ENCODE results near the gene B3GNT3. TPM values are rescaled to one million over a fixed set of nuclear protein-coding genes. Genes with fewer than 3 reads are reported as not detected.
A peak's percentile ranks its signal among the peaks of the same experiment; 100 is the strongest.

The B3GNT3 gene
- total and polyA plus RNA-seq, 2 of the 13 experiments (the other 11 are each of a cell fraction or from before 2014, with no cell fraction given) = 0.86 to 4.0 TPM

GRCh38 chr19:17847538-17848366 lies 52.8 kb downstream of the B3GNT3 start, which contains the start of gene JAK3 (continued):
- TF ChIP-seq, protein P1, sequence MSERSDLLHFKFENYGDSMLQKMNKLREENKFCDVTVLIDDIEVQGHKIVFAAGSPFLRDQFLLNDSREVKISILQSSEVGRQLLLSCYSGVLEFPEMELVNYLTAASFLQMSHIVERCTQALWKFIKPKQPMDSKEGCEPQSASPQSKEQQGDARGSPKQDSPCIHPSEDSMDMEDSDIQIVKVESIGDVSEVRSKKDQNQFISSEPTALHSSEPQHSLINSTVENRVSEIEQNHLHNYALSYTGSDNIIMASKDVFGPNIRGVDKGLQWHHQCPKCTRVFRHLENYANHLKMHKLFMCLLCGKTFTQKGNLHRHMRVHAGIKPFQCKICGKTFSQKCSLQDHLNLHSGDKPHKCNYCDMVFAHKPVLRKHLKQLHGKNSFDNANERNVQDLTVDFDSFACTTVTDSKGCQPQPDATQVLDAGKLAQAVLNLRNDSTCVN (CRISPR knock-in tag; IDR thresholded peaks at IDR 0.05; ENCODE audit: borderline replicate concordance) = no peak
- TF ChIP-seq TGIF2 (CRISPR knock-in tag; IDR thresholded peaks at IDR 0.05) (no peak), KDM4B (CRISPR knock-in tag; IDR thresholded peaks at IDR 0.05) (no peak), NCOR1 (IDR thresholded peaks at IDR 0.05; ENCODE audit: borderline replicate concordance, low read length) (no peak), PRDM10 (CRISPR knock-in tag; IDR thresholded peaks at IDR 0.05; ENCODE audit: low read depth) (no peak), BRD4 (CRISPR knock-in tag; IDR thresholded peaks at IDR 0.05) (no peak), ZBTB1 (CRISPR knock-in tag; IDR thresholded peaks at IDR 0.05; ENCODE audit: borderline replicate concordance) (no peak), NFE2L2 (IDR thresholded peaks at IDR 0.05; ENCODE audit: low read length) (no peak), PLRG1 (conservative IDR thresholded peaks at IDR 0.05) (no peak), AHDC1 (CRISPR knock-in tag; IDR thresholded peaks at IDR 0.05; ENCODE audit: borderline replicate concordance) (no peak), ZNF3 (CRISPR knock-in tag; IDR thresholded peaks at IDR 0.05) (no peak), ZSCAN21 (CRISPR knock-in tag; IDR thresholded peaks at IDR 0.05; ENCODE audit: borderline replicate concordance) (0 out of 2 replicates have a peak, but pooled peaks have one; percentile 35), ZNF580 (CRISPR knock-in tag; IDR thresholded peaks at IDR 0.05; ENCODE audit: borderline replicate concordance, low read depth) (no peak), ZNF317 (CRISPR knock-in tag; IDR thresholded peaks at IDR 0.05) (no peak), TAF15 (IDR thresholded peaks at IDR 0.05; ENCODE audit: low read depth, low read length, poor library complexity, severe bottlenecking) (no peak), FOXA3 (CRISPR knock-in tag; IDR thresholded peaks at IDR 0.05) (0 out of 2 replicates have a peak, but pooled peaks have one; percentile 8), HOXA5 (CRISPR knock-in tag; IDR thresholded peaks at IDR 0.05) (no peak)
- TF ChIP-seq, protein P2, sequence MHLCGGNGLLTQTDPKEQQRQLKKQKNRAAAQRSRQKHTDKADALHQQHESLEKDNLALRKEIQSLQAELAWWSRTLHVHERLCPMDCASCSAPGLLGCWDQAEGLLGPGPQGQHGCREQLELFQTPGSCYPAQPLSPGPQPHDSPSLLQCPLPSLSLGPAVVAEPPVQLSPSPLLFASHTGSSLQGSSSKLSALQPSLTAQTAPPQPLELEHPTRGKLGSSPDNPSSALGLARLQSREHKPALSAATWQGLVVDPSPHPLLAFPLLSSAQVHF (CRISPR knock-in tag; IDR thresholded peaks at IDR 0.05) = no peak

Data from HepG2 (cell line).